GM15510 (cell line): ENCODE results near the gene WASF2.

Source experiments
- POLR2A ChIP-seq: IDR thresholded peaks from 3 replicates; pipeline ENCODE4 v1.6.1; 2011; ENCODE audit warnings: borderline replicate concordance; ENCODE audit not compliant: insufficient read length; ENCODE audit errors: extremely low read depth

WASF2 gene

GRCh38 chr1:27447883-27448282 is 42.1 kb downstream of the WASF2 start:
- no peak for TF ChIP-seq POLR2A

GRCh38 chr1:27447399-27447798 is 42.6 kb downstream of the WASF2 start:
- no peak for TF ChIP-seq POLR2A

- TF ChIP-seq POLR2A, result no peak
Measured at GRCh38 chr1:27446496-27447020, 43.4 kb downstream of the WASF2 start.

GRCh38 chr1:27445177-27445936 is 44.6 kb downstream of the WASF2 start:
- no peak for TF ChIP-seq POLR2A

- no peak for TF ChIP-seq POLR2A
Measured at GRCh38 chr1:27444632-27445031, 45.3 kb downstream of the WASF2 start.

- TF ChIP-seq POLR2A, result no peak
Measured at GRCh38 chr1:27439150-27439549, 50.8 kb downstream of the WASF2 start.

- TF ChIP-seq POLR2A, result no peak
Measured at GRCh38 chr1:27438621-27439061, 51.3 kb downstream of the WASF2 start.

GRCh38 chr1:27436204-27437159 is 53.5 kb downstream of the WASF2 start:
- no peak for TF ChIP-seq POLR2A

GRCh38 chr1:27435566-27436203 is 54.3 kb downstream of the WASF2 start:
- no peak for TF ChIP-seq POLR2A

GRCh38 chr1:27433706-27434105 is 56.3 kb downstream of the WASF2 start:
- TF ChIP-seq POLR2A, result no peak

GRCh38 chr1:27431601-27431940 is 58.4 kb downstream of the WASF2 start:
- TF ChIP-seq POLR2A, result no peak

- no peak for TF ChIP-seq POLR2A
Measured at GRCh38 chr1:27430903-27431600, 58.9 kb downstream of the WASF2 start.

GRCh38 chr1:27429029-27429425 is 60.9 kb downstream of the WASF2 start:
- no peak for TF ChIP-seq POLR2A

- no peak for TF ChIP-seq POLR2A
Measured at GRCh38 chr1:27428316-27429028, 61.5 kb downstream of the WASF2 start.
